ENCODE measurements around the gene SPINK9. TPM values are rescaled to one million over a fixed set of nuclear protein-coding genes. Genes with fewer than 3 reads are reported as not detected.

Gene SPINK9
- total RNA-seq, 4 donors from 2014 or later = not detected

DNA sequence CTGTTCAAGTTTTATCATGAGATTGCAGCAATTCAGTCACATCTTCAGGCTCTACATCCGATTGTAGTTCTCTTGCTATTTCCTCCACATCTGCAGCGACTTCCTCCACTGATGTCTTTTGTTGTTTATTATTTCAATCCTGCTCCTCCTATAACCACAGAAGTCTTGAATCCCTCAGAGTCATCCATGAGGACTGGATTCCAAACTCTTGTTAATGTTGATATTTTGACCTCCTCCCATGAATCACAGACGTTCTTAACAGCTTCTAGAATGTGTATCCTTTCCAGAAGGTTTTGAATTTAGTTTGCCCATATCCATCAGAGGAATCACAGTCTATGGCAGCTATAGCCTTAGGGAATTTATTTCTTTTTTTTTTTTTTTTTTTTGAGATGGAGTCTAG is 52.0 kb downstream of the SPINK9 start:
- no peaks in the 10 kb centered on the region for H3K36me3 ChIP-seq
- peaks cover 5 to 27% (median 8%) of the 10 kb centered on the region in 4 donors for H3K4me1 ChIP-seq
- no peaks in the 10 kb centered on the region for H3K9me3 ChIP-seq
- no peaks in the 10 kb centered on the region for H3K27me3 ChIP-seq
- DNase-seq = no peak
- TF ChIP-seq, protein P1, sequence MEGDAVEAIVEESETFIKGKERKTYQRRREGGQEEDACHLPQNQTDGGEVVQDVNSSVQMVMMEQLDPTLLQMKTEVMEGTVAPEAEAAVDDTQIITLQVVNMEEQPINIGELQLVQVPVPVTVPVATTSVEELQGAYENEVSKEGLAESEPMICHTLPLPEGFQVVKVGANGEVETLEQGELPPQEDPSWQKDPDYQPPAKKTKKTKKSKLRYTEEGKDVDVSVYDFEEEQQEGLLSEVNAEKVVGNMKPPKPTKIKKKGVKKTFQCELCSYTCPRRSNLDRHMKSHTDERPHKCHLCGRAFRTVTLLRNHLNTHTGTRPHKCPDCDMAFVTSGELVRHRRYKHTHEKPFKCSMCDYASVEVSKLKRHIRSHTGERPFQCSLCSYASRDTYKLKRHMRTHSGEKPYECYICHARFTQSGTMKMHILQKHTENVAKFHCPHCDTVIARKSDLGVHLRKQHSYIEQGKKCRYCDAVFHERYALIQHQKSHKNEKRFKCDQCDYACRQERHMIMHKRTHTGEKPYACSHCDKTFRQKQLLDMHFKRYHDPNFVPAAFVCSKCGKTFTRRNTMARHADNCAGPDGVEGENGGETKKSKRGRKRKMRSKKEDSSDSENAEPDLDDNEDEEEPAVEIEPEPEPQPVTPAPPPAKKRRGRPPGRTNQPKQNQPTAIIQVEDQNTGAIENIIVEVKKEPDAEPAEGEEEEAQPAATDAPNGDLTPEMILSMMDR (IDR thresholded peaks at IDR 0.05) = no peak
- no peak for TF ChIP-seq POLR2A (IDR thresholded peaks at IDR 0.05)
- H3K27ac ChIP-seq = no peak overlapping the region
- H3K4me3 ChIP-seq = no peak overlapping the region

DNA sequence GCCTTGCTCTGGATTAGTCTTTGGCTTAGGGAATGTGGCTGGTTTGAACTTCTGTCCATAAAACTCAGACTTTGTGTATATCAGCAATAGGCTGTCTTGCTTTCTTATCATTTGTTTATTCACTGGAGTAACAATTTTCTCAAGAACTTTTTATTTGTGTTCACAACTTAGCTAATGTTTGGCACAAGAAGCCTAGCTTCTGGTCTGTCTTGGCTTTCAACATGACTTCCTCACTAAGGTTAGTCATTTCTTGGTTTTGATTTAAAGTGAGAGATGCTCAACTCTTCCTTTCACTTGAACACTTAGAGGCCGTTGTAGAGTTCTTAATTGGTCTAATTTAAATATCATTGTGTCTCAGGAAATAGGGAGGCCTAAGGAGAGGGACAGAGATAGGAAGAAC is 53.3 kb downstream of the SPINK9 start:
- peaks cover 0 to 32% (median 8%) of the 10 kb centered on the region in 4 donors for H3K4me1 ChIP-seq
- H3K9me3 ChIP-seq = no peaks in the 10 kb centered on the region
- no peaks in the 10 kb centered on the region for H3K27me3 ChIP-seq
- H3K27ac ChIP-seq = no peak overlapping the region
- H3K36me3 ChIP-seq = no peaks in the 10 kb centered on the region
- no peak for DNase-seq
- no peak for TF ChIP-seq POLR2A (IDR thresholded peaks at IDR 0.05)
- TF ChIP-seq, protein P1 (IDR thresholded peaks at IDR 0.05) = no peak
- no peak overlapping the region for H3K4me3 ChIP-seq

Small RNA genes lying within 50 kb of the gene (small RNA-seq; reads per million reads assigned to genes)
- gene RF00017 = 0 reads per million in 2 donors

Other genes starting within 250 kb of the SPINK9 start
- not detected for gene SPINK14, start 167.0 kb upstream of the SPINK9 start, total RNA-seq
- not detected for gene SPINK6, start 132.5 kb upstream of the SPINK9 start, total RNA-seq
- gene MARCOL, start 97.0 kb upstream of the SPINK9 start, total RNA-seq = not detected
- not detected for gene SPINK13, start 66.8 kb upstream of the SPINK9 start, total RNA-seq
- gene SPINK7, start 23.1 kb upstream of the SPINK9 start, total RNA-seq = not detected
- 10 to 100 TPM; 52.2 to 91.6 (median 64.5) TPM for gene FBXO38, start 48.4 kb downstream of the SPINK9 start, total RNA-seq

Data from Peyer's patch (tissue), 4 donors.